HG03378 (cell line): Measurements from ENCODE around the gene MVK.

Experiments
- ATAC-seq: cut with Tn5 transposase; IDR thresholded peaks from one replicate; pipeline ENCODE4 v1.9.1; 2021; ENCODE audit warnings: mild to moderate bottlenecking, moderate library complexity; ENCODE audit not compliant: unreplicated experiment

The MVK gene

GRCh38 chr12:109626378-109627115, 53.0 kb downstream of the MVK start:
- no peak for ATAC-seq

GRCh38 chr12:109627633-109628032, 54.0 kb downstream of the MVK start:
- ATAC-seq: no peak

- no peak for ATAC-seq
Measured at GRCh38 chr12:109630107-109630506, 56.5 kb downstream of the MVK start.

DNA sequence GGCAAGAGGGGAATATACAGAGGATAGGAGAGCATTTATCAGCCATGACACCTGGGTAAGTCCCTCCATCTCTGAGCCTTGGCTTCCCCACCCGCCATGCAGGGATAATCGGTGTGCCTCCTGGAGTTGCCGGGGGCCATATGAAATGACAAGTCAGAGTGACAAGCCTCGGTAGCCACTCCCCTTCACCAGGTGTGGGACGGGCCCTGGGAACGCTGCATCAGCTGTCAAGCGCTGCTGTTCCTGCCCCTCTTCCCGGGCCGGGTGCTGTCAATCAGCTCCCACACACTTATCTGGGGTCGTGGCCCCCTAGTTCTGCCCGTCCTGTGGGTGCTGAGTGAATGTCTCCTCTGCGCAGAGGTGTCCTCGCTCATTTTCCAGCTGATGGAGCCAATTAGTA, 57.2 kb downstream of the MVK start:
- ATAC-seq: no peak

- ATAC-seq: no peak
Measured at GRCh38 chr12:109631302-109631701, 57.7 kb downstream of the MVK start.

- ATAC-seq: no peak
Measured at GRCh38 chr12:109631751-109632150, 58.2 kb downstream of the MVK start.

DNA sequence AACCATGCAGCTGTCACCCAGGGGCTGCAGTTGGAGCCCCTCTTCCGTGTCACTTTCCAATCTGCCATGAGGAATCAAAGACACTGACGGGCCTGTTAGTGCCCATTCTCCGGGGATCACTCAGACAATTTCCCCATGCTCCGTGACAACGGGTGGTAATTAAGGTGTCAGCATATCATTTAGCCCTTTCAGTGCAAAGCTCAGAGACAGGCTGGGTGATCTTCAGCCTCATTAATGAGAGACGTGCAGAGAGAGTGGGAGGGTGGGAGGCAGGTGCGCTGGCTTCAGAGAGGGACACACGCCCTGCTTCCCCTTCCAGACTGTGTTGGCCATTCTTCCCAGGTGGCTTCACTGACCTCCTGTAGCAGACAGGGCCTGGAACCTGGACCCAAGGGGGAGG, 58.7 kb downstream of the MVK start:
- ATAC-seq: no peak

DNA sequence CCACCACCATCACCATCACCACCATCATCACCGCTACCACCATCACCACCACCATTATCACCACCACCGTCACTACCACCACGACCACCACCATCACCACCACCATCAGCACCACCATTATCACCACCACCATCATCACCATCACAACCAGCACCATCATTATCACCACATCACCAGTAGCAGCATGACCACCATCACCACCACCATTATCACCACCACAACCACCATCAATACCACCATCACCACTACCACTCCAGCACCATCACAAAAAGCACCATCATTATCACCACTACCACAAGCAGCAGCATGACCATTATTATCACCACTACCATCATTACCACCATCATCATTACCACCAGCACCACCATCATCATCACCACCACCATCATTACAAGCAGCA, 62.1 kb downstream of the MVK start:
- no peak for ATAC-seq

DNA sequence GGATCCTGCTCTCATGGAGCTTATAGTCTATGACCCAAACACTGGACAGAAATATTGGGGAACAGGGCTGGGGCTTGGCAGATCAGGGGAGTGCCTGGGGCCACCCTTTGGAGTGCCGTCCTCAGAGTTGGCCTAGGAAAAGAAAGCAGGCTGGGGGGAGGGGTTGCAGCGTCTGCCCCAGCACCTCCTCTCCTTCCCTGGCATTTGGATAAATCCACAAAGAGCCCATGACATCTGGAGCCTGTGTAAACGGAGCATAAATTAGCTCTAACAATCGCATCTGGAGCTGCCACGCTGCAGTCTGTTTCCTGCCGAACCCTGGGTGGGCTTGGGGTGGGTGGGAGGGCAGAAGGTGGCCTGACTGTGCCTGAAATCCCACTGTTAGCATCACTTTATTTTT, 63.8 kb downstream of the MVK start:
- no peak for ATAC-seq

GRCh38 chr12:109637996-109638395, 64.4 kb downstream of the MVK start:
- ATAC-seq: no peak

DNA sequence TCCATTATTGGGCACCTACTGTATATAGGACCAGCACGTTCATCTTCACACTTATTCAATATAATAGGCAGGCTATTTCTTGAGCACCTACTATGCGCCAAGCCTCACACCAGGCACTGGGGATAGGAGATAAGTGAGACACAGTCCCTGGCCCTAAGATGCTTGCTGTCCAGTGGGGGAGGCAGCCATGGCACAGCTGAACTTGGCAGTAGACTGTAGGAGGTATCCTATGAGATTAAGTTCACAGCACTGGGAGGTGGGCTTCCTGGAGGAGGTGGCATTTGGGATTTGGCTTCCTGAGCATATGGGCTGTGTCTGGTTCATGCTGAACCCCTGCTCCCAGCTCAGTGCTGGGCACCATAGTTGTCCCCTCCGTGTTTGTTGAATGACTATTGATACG, 65.1 kb downstream of the MVK start:
- ATAC-seq: no peak

GRCh38 chr12:109639151-109639872, 65.7 kb downstream of the MVK start:
- ATAC-seq: no peak

DNA sequence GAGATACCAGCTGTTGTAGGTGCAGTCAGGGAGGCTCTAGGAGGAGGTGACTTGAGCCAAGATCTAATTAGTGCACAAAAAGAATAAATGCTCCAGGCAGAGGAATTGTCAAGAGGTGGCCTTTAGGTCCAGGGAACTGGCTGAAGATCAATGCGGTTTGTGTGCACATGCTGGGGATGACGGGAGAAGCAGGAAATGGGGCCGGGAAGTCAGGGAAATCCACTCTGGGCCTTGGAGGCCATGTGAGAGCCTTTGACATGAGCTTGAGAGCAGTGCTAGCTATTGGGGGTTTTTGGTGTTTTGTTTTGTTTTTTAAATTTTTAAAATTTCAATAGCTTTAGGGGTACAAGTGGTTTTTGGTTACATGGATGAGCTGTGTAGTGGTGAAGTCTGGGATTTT, 67.4 kb downstream of the MVK start:
- no peak for ATAC-seq

DNA sequence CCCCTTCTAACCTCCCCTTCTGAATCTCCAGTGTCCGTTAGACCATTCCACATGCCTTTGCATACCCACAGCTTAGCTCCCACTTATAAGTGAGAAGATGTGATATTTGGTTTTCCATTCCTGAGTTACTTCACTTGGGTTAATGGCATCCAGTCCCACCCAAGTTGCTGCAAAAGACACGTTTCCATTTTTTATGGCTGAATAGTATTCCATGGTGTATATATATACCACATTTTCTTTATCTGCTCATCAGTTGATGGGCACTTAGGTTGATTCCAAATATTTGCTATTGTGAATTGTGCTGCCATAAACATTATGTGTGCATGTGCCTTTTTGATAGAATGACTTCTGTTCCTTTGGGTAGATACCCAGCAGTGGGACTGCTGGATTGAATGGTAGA, 67.8 kb downstream of the MVK start:
- no peak for ATAC-seq

GRCh38 chr12:109642506-109643132, 69.0 kb downstream of the MVK start:
- no peak for ATAC-seq

- no peak for ATAC-seq
Measured at GRCh38 chr12:109645194-109645593, 71.6 kb downstream of the MVK start.

- ATAC-seq: no peak
Measured at GRCh38 chr12:109645708-109646107, 72.1 kb downstream of the MVK start.
